ENCODE results near the gene ZSCAN4. TPM values are rescaled to one million over a fixed set of nuclear protein-coding genes. Genes with fewer than 3 reads are reported as not detected.
A peak's percentile ranks its signal among the peaks of the same experiment; 100 is the strongest.

The ZSCAN4 gene
- total RNA-seq, 1 experiment from 2014 or later = not detected

- H3K9me3 Mint-ChIP-seq (ENCODE audit: unreplicated experiment) = peaks cover 7% of the 10 kb centered on the region
- POLR2A ChIA-PET = interaction anchor here (0.6 kb wide), 1 partner anchor 77 kb away, joined by 3 read pairs; no protein-coding TSS in a partner anchor
- H3K4me1 Mint-ChIP-seq (ENCODE audit: insufficient read depth, unreplicated experiment) = no peaks in the 10 kb centered on the region
- no TSS peak for BruUV-seq (replicated peaks)
- no peaks in the 10 kb centered on the region for H3K36me3 Mint-ChIP-seq (ENCODE audit: insufficient read depth, unreplicated experiment)
- H3K4me3 Mint-ChIP-seq (ENCODE audit: unreplicated experiment) = no peak overlapping the region
- no peak overlapping the region for H3K27ac Mint-ChIP-seq (ENCODE audit: low read depth, unreplicated experiment)
- CTCF ChIA-PET = interaction anchor here (0.7 kb wide), 1 partner anchor 70 kb away, joined by 3 read pairs; no protein-coding TSS in a partner anchor
- intact Hi-C loops (cut with micrococcal nuclease) = no loop called here
- TF ChIP-seq CTCF (IDR thresholded peaks at IDR 0.05; ENCODE audit: unreplicated experiment) = no peak
- no peaks in the 10 kb centered on the region for H3K27me3 Mint-ChIP-seq (ENCODE audit: insufficient read depth, unreplicated experiment)
- DNase-seq (ENCODE audit: unreplicated experiment) = no peak
These were observed 7.1 kb downstream of the ZSCAN4 start for GRCh38 chr19:57675881-57676280.

- Mint-ChIP-seq H3K27ac (ENCODE audit: low read depth, unreplicated experiment) (peak overlapping the region; percentile 88), H3K9me3 (ENCODE audit: unreplicated experiment) (peaks cover 44% of the 10 kb centered on the region), H3K27me3 (ENCODE audit: insufficient read depth, unreplicated experiment) (no peaks in the 10 kb centered on the region), H3K4me3 (ENCODE audit: unreplicated experiment) (peak overlapping the region; percentile 94), H3K4me1 (ENCODE audit: insufficient read depth, unreplicated experiment) (peaks cover 24% of the 10 kb centered on the region), H3K36me3 (ENCODE audit: insufficient read depth, unreplicated experiment) (peaks cover 51% of the 10 kb centered on the region)
- BruUV-seq (replicated peaks) = TSS peak; percentile 58
- ChIA-PET CTCF (interaction anchor here (0.7 to 1.4 kb wide), 3 partner anchors 10 to 233 kb away, joined by 3 to 5 read pairs (median 3); no protein-coding TSS in a partner anchor), POLR2A (interaction anchor here (0.6 to 2.0 kb wide), 31 partner anchors 8 to 597 kb away, joined by 3 to 10 read pairs (median 4); partner anchors contain the start of genes ZNF134, ZNF211, ZNF416 and ZNF417)
- no peak for DNase-seq (ENCODE audit: unreplicated experiment)
- intact Hi-C loops (cut with micrococcal nuclease) = loop anchor here (5.0 kb wide), 1 partner anchor 135 kb away; no protein-coding TSS in a partner anchor
- no peak for TF ChIP-seq CTCF (IDR thresholded peaks at IDR 0.05; ENCODE audit: unreplicated experiment)
These were observed 13.6 kb downstream of the ZSCAN4 start for GRCh38 chr19:57682226-57682766.

- peaks cover 44% of the 10 kb centered on the region for H3K9me3 Mint-ChIP-seq (ENCODE audit: unreplicated experiment)
- H3K27me3 Mint-ChIP-seq (ENCODE audit: insufficient read depth, unreplicated experiment) = no peaks in the 10 kb centered on the region
These were observed 18.0 kb downstream of the ZSCAN4 start for GRCh38 chr19:57686727-57687126.

More at GRCh38 chr19:57686727-57687126, 18.0 kb downstream of the ZSCAN4 start:
- ChIA-PET POLR2A (no interaction called here), CTCF (no interaction called here)
- no peak for DNase-seq (ENCODE audit: unreplicated experiment)
- H3K27ac Mint-ChIP-seq (ENCODE audit: low read depth, unreplicated experiment) = no peak overlapping the region
- H3K36me3 Mint-ChIP-seq (ENCODE audit: insufficient read depth, unreplicated experiment) = peaks cover 67% of the 10 kb centered on the region
- H3K4me3 Mint-ChIP-seq (ENCODE audit: unreplicated experiment) = no peak overlapping the region
- no TSS peak for BruUV-seq (replicated peaks)
- peaks cover 24% of the 10 kb centered on the region for H3K4me1 Mint-ChIP-seq (ENCODE audit: insufficient read depth, unreplicated experiment)
- no peak for TF ChIP-seq CTCF (IDR thresholded peaks at IDR 0.05; ENCODE audit: unreplicated experiment)
- intact Hi-C loops (cut with micrococcal nuclease) = no loop called here
